Neural progenitor cell (in vitro differentiated cells): ENCODE measurements around the gene MCRIP1. TPM values are rescaled to one million over a fixed set of nuclear protein-coding genes. Genes with fewer than 3 reads are reported as not detected.

Experiments
- DNase-seq: peaks from one replicate; pipeline ENCODE4 v3.0.0-alpha.2; 2016; ENCODE audit warnings: low spot score
- H2AFZ ChIP-seq: fragments of 200-600 bp; sonication (generic); replicated peaks from 2 replicates; pipeline ENCODE4 v1.6.1; 2016; ENCODE audit warnings: antibody characterized with exemption
- H3F3A ChIP-seq: fragments of 200-600 bp; sonication (generic); 2 replicates; pipeline ENCODE4 v1.6.1; 2016; ENCODE audit warnings: antibody characterized with exemption, low read depth
- H3K27ac ChIP-seq: fragments of 200-600 bp; sonication (generic); 2 replicates; pipeline ENCODE4 v1.5.1; 2016; ENCODE audit warnings: mild to moderate bottlenecking
- H3K27me3 ChIP-seq: fragments of 200-600 bp; sonication (generic); 2 replicates; pipeline ENCODE4 v1.6.1; 2016; ENCODE audit warnings: mild to moderate bottlenecking, moderate library complexity
- H3K36me3 ChIP-seq: fragments of 200-600 bp; sonication (generic); 2 replicates; pipeline ENCODE4 v1.5.1; 2016
- H3K4me1 ChIP-seq: fragments of 200-600 bp; sonication (generic); 2 replicates; pipeline ENCODE4 v1.6.1; 2016; ENCODE audit warnings: mixed run types
- H3K4me2 ChIP-seq: fragments of 200-600 bp; sonication (generic); 2 replicates; pipeline ENCODE4 v1.6.1; 2016
- H3K4me3 ChIP-seq: fragments of 200-600 bp; sonication (generic); 2 replicates; pipeline ENCODE4 v1.5.1; 2016
- H3K79me2 ChIP-seq: fragments of 200-600 bp; sonication (generic); 2 replicates; pipeline ENCODE4 v1.6.1; 2016; ENCODE audit warnings: low read depth
- H3K9ac ChIP-seq: fragments of 200-600 bp; sonication (generic); 2 replicates; pipeline ENCODE4 v1.6.1; 2016
- H3K9me3 ChIP-seq: fragments of 200-600 bp; sonication (generic); 2 replicates; pipeline ENCODE4 v1.5.1; 2016; ENCODE audit warnings: low read depth
- H4K20me1 ChIP-seq: fragments of 200-600 bp; sonication (generic); 2 replicates; pipeline ENCODE4 v1.6.1; 2016; ENCODE audit warnings: low read depth
- H3K27ac Mint-ChIP-seq: 3 replicates; pipeline ENCODE4 v1.8.0; 2021; ENCODE audit warnings: mixed read lengths
- H3K27me3 Mint-ChIP-seq: 2 replicates; pipeline ENCODE4 v1.8.0; 2022; ENCODE audit warnings: low read depth, mild to moderate bottlenecking, inconsistent platforms, moderate library complexity, mixed read lengths; ENCODE audit not compliant: insufficient read depth
- H3K36me3 Mint-ChIP-seq: 3 replicates; pipeline ENCODE4 v1.8.0; 2021; ENCODE audit warnings: mixed read lengths
- H3K4me1 Mint-ChIP-seq: 3 replicates; pipeline ENCODE4 v1.8.0; 2021; ENCODE audit warnings: mixed read lengths
- H3K4me3 Mint-ChIP-seq: 3 replicates; pipeline ENCODE4 v1.8.0; 2021; ENCODE audit warnings: mild to moderate bottlenecking, moderate library complexity, mixed read lengths
- H3K9me3 Mint-ChIP-seq: 3 replicates; pipeline ENCODE4 v1.8.0; 2020; ENCODE audit warnings: mixed read lengths
- EZH2 ChIP-seq: fragments of 200-600 bp; sonication (generic); IDR thresholded peaks from 2 replicates; pipeline ENCODE4 v1.6.1; 2017; ENCODE audit warnings: antibody characterized with exemption, mild to moderate bottlenecking, moderate library complexity
- EZH2phosphoT487 ChIP-seq: fragments of 200-600 bp; sonication (generic); IDR thresholded peaks from 2 replicates; pipeline ENCODE4 v1.6.1; 2017; ENCODE audit warnings: antibody characterized with exemption
- total RNA-seq: library from RNA; depleted of rRNA; stranded (reverse); fragments of >200 nt; gene quantifications from 2 replicates; pipeline ENCODE4 v1.2.3, GENCODE V29; 2015; ENCODE audit warnings: low replicate concordance
- TF ChIP-seq, protein P1 (sequence below): fragments of 200-600 bp; sonication (generic); IDR thresholded peaks from 2 replicates; pipeline ENCODE4 v1.5.1; 2017; ENCODE audit warnings: antibody characterized with exemption, mild to moderate bottlenecking

MCRIP1 gene
- total RNA-seq, 1 donor from 2014 or later = 45.6 TPM

DNA sequence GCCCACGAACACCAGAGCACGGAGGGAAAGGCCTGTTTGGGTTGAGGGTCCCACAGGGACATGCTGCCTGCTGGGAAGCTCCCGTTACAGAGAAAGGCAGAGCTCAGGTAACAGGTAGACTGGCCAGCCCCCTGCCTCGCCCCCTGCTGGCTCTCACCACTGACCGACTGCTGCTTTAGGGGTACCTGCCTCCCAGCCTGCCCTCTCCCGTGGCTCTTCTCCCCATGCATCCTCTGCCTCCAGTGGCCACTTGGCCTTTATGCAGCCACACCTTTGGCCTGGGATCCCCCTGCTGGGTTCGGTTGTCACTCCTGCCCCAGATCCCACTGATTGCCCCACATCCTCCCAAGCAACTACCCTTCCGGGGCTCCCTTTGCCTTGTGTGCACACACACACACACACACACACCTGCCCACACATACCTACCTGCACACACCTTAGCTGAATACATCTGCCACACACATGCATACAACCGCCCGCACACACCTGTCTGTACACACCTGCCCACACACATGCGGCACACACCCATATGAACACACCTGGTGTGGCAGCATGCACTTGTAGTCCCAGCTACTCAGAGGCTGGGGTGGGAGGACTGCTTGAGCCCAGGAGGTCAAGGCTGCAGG is 7.1 kb downstream of the MCRIP1 start:
- Histone ChIP-seq H3K9ac (no peak overlapping the region), H3K4me2 (no peak overlapping the region), H3K79me2 (peaks cover 22% of the 10 kb centered on the region), H2AFZ (no peak overlapping the region), H3K36me3 (no peaks in the 10 kb centered on the region), H3K4me3 (no peak overlapping the region), H3K27me3 (no peaks in the 10 kb centered on the region), H3K27ac (no peak overlapping the region), H3K4me1 (no peaks in the 10 kb centered on the region), H4K20me1 (peaks cover 20% of the 10 kb centered on the region), H3K9me3 (no peaks in the 10 kb centered on the region), H3F3A (no peaks in the 10 kb centered on the region)
- peaks cover 12% of the 10 kb centered on the region for H3K4me1 Mint-ChIP-seq
- peaks cover 6% of the 10 kb centered on the region for H3K27me3 Mint-ChIP-seq
- TF ChIP-seq, protein P1, sequence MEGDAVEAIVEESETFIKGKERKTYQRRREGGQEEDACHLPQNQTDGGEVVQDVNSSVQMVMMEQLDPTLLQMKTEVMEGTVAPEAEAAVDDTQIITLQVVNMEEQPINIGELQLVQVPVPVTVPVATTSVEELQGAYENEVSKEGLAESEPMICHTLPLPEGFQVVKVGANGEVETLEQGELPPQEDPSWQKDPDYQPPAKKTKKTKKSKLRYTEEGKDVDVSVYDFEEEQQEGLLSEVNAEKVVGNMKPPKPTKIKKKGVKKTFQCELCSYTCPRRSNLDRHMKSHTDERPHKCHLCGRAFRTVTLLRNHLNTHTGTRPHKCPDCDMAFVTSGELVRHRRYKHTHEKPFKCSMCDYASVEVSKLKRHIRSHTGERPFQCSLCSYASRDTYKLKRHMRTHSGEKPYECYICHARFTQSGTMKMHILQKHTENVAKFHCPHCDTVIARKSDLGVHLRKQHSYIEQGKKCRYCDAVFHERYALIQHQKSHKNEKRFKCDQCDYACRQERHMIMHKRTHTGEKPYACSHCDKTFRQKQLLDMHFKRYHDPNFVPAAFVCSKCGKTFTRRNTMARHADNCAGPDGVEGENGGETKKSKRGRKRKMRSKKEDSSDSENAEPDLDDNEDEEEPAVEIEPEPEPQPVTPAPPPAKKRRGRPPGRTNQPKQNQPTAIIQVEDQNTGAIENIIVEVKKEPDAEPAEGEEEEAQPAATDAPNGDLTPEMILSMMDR = no peak
- TF ChIP-seq EZH2 = no peak
- TF ChIP-seq EZH2phosphoT487 = no peak
- H3K36me3 Mint-ChIP-seq = peaks cover 8% of the 10 kb centered on the region
- DNase-seq = no peak
- H3K27ac Mint-ChIP-seq = peak overlapping the region; percentile 8
- no peaks in the 10 kb centered on the region for H3K9me3 Mint-ChIP-seq
- H3K4me3 Mint-ChIP-seq = no peak overlapping the region

DNA sequence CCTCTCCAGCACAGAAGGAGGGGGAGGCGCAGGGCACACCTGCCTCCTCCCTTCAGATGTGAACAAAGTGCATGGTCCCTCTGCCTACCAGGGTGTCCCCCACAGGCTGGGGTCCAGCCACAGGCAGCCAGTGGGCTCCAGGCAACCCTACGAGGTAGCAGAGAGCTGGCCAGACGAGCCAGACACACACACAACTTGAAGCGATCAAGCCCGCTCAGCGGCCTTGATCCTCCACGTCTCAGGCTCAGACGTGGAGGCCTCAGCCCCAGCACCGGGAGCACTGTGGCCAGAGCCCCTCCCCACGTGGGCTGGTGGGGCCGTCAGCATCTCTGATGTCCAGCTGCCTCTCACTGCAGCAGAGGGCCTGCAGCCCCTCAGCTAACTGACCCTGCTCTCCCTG is 8.5 kb downstream of the MCRIP1 start:
- peaks cover 20% of the 10 kb centered on the region for H4K20me1 ChIP-seq
- Mint-ChIP-seq H3K36me3 (peaks cover 8% of the 10 kb centered on the region), H3K4me3 (no peak overlapping the region), H3K27me3 (peaks cover 3% of the 10 kb centered on the region), H3K9me3 (no peaks in the 10 kb centered on the region), H3K27ac (no peak overlapping the region), H3K4me1 (peaks cover 10% of the 10 kb centered on the region)
- no peaks in the 10 kb centered on the region for H3K9me3 ChIP-seq
- no peak for DNase-seq
- no peaks in the 10 kb centered on the region for H3K27me3 ChIP-seq
- no peaks in the 10 kb centered on the region for H3K36me3 ChIP-seq
- TF ChIP-seq EZH2phosphoT487 (no peak), EZH2 (no peak)
- TF ChIP-seq, protein P1 = no peak
- no peaks in the 10 kb centered on the region for H3F3A ChIP-seq
- peaks cover 8% of the 10 kb centered on the region for H3K79me2 ChIP-seq
- H3K4me1 ChIP-seq = no peaks in the 10 kb centered on the region
- H3K27ac ChIP-seq = no peak overlapping the region
- H3K4me3 ChIP-seq = no peak overlapping the region
- no peak overlapping the region for H3K9ac ChIP-seq
- no peak overlapping the region for H2AFZ ChIP-seq
- H3K4me2 ChIP-seq = no peak overlapping the region

DNA sequence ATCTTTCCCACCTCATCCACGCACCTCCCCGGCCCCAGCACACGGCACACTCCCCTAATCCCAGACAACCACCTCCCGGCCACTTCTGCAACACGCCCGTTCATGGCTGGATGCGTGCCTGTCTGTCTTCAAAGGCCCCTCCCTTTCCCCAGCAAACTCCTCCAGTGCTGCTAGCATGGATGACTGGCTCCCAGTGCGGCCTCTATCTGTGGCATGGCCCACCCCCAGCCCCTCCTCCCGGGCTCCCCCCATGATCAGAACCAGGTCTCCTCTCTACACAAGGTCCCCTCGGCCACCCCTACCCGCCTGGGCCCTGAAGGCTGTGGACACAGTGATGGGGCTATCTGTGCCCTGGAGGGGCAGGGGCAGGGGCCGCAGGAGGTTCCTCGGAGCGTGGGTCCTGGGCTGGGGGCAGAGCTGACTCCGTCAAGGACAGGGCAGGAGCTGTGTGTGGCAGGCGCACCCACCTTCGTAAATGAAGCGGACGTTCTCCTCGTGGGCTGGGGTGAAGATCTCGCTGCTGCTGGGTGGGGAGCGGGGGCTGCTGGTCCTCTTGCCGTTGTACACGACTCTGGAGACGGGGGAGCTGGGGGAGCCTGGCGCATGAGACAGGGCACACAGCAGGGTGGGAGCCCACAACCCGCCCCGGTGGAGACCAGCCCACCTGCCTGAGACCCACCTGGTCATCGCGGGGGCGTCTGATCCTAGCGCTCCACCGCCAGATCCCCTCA is 9.1 kb downstream of the MCRIP1 start:
- no peak overlapping the region for H2AFZ ChIP-seq
- peaks cover 5% of the 10 kb centered on the region for H3K79me2 ChIP-seq
- Mint-ChIP-seq H3K4me3 (peak overlapping the region; percentile 73), H3K27ac (no peak overlapping the region), H3K36me3 (peaks cover 8% of the 10 kb centered on the region), H3K9me3 (no peaks in the 10 kb centered on the region), H3K27me3 (peaks cover 3% of the 10 kb centered on the region), H3K4me1 (peaks cover 6% of the 10 kb centered on the region)
- no peak overlapping the region for H3K9ac ChIP-seq
- H3K27me3 ChIP-seq = no peaks in the 10 kb centered on the region
- H3K4me1 ChIP-seq = no peaks in the 10 kb centered on the region
- TF ChIP-seq, protein P1 = no peak
- TF ChIP-seq EZH2phosphoT487 = no peak
- TF ChIP-seq EZH2 = no peak
- no peaks in the 10 kb centered on the region for H3K9me3 ChIP-seq
- no peaks in the 10 kb centered on the region for H3F3A ChIP-seq
- no peak overlapping the region for H3K4me2 ChIP-seq
- no peak overlapping the region for H3K27ac ChIP-seq
- no peak for DNase-seq
- H3K4me3 ChIP-seq = no peak overlapping the region
- H4K20me1 ChIP-seq = peaks cover 20% of the 10 kb centered on the region
- H3K36me3 ChIP-seq = no peaks in the 10 kb centered on the region
